Effector memory CD4-positive, alpha-beta T cell (primary cell): ENCODE results near the gene MTHFSD.

Experiments
- DNase-seq, 3 donors: peaks; one replicate each; pipeline ENCODE4 v3.0.0-alpha.2; 2020
- H3K27ac ChIP-seq: 2 replicates; pipeline ENCODE4 v1.7.0; 2013; ENCODE audit warnings: mild to moderate bottlenecking, low read length, moderate library complexity; ENCODE audit not compliant: insufficient read depth, poor library complexity, severe bottlenecking
- H3K27me3 ChIP-seq: replicated peaks from 2 replicates; pipeline ENCODE4 v1.7.0; 2013; ENCODE audit warnings: mild to moderate bottlenecking, low read length; ENCODE audit not compliant: insufficient read depth, control insufficient read depth, poor library complexity, severe bottlenecking
- H3K36me3 ChIP-seq: 2 replicates; pipeline ENCODE4 v1.7.0; 2013; ENCODE audit warnings: mild to moderate bottlenecking, low read length, moderate library complexity; ENCODE audit not compliant: control insufficient read depth, insufficient read depth
- H3K4me1 ChIP-seq: 2 replicates; pipeline ENCODE4 v1.7.0; 2013; ENCODE audit warnings: low read length, mild to moderate bottlenecking; ENCODE audit not compliant: control insufficient read depth, insufficient read depth, poor library complexity, severe bottlenecking
- H3K4me3 ChIP-seq: 2 replicates; pipeline ENCODE4 v1.7.0; 2013; ENCODE audit warnings: low read length, low read depth, mild to moderate bottlenecking; ENCODE audit not compliant: insufficient read depth, poor library complexity, severe bottlenecking
- H3K9me3 ChIP-seq: 2 replicates; pipeline ENCODE4 v1.7.0; 2013; ENCODE audit warnings: mild to moderate bottlenecking, low read length, moderate library complexity; ENCODE audit not compliant: control insufficient read depth

The MTHFSD gene

DNA sequence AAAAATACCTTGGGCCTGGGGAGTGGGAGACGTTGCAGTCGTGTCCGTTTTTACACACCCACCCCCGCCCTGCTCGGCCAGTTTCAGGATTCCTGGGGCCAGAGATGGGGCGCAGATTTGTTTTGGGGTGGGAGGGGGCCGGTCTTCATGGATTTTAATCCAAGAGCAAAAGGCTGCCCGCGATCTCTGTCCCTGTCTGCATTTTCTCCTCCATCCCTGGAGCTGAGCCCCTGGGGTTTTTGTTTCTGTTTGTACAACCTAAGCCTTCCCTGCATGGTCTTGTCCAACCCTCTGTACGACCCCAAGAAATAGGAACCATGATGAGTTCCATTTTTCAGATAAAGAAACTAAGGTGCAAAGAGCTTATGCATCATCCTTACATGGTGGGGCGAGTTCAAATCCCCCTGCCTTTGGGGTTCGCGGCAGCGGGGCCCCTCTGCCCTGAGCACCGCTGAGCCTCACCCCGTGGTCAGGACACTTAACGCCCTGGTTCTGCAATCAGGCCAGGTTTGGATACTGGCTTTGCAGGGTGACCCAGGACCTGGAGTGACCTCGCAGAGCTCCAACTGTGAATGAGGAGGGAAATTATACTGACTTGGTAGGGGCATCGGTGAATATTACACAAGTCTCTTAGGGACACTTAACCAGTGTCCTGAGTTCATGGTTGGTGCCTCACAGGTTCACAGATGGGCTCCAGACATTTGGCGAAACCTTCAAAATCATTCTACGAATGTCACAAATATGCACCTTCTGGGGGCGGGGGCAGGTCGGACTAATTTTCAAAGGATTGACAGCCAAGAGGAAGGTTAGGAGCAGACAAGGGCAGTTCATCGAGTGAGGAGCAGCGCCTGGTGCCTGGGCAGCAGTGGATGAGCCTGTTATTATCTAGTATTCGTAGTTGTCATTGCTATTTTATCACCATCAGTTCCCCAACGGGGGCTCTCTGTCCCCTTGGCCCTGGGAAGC is 48.9 kb downstream of the MTHFSD start:
- DNase-seq = no peak
- no peak overlapping the region for H3K4me3 ChIP-seq
- no peak overlapping the region for H3K27ac ChIP-seq
- H3K4me1 ChIP-seq = peaks cover 20% of the 10 kb centered on the region
- H3K9me3 ChIP-seq = no peaks in the 10 kb centered on the region
- H3K27me3 ChIP-seq = peaks cover 60% of the 10 kb centered on the region
- no peaks in the 10 kb centered on the region for H3K36me3 ChIP-seq

GRCh38 chr16:86505185-86505898 is 49.7 kb downstream of the MTHFSD start:
- peaks cover 61% of the 10 kb centered on the region for H3K27me3 ChIP-seq
- H3K27ac ChIP-seq = no peak overlapping the region
- no peak overlapping the region for H3K4me3 ChIP-seq
- DNase-seq = no peak
- H3K4me1 ChIP-seq = peaks cover 16% of the 10 kb centered on the region
- H3K36me3 ChIP-seq = no peaks in the 10 kb centered on the region
- no peaks in the 10 kb centered on the region for H3K9me3 ChIP-seq

DNA sequence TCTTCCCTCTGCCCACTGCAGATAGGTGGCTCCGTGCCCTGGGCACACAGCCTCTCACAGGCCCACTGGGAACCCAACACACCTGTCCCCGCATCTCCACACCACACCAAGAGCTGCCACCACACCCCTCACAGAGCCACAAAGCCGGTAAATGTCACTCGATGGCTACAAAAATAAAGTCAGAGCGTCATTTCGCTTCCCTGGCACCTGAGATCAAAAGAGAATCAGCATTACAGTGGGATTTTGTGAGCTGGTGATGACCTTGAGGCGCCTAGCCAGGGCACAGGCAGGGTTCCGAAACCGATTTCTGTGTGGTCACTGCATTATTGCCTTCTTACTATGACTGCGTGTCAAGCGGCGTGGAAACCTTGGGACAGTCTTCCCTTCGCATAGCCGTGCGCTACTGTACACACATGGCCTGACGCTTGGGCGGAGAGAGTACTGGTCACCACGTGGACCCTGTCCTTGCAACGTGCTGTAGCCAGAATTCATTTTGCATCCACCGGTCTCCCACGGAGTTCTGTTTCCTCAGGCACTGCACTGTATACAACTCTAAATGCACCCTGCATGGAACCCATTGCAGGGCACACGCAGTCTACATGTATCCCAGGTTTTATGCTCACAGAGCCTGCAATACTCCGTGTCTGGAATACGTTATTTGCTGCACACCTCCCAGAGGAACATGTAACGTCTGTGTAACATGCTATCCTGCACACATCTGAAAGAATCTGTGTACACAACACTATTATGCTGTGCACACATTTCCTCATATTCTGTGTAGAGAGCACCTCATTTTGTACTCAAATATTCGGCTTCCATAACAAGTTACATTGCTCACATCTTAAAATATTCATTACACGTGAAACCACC is 50.5 kb downstream of the MTHFSD start:
- Histone ChIP-seq H3K27ac (no peak overlapping the region), H3K4me3 (no peak overlapping the region), H3K9me3 (no peaks in the 10 kb centered on the region), H3K36me3 (no peaks in the 10 kb centered on the region), H3K27me3 (peaks cover 65% of the 10 kb centered on the region), H3K4me1 (peaks cover 10% of the 10 kb centered on the region)
- no peak for DNase-seq

DNA sequence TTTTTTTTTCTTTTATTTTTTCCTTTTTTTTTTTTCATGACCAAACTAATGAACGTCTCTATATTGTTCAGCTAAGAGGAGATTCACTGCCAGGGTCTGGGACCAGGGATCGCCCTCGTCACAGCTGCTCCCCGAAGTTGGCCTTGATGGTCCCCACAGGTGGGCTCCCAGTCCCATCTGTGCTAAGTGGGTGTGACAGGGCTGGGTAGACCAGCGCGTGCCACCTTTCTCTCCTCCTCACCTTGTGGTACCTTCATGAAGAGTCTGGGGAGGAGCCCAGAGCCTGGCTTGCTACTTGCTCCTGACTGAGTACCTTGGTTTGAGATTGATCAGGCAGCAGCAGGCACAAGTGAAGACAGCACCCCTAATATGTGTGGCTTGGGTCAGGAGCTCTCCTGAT is 51.2 kb downstream of the MTHFSD start:
- Histone ChIP-seq H3K4me3 (no peak overlapping the region), H3K27me3 (peaks cover 67% of the 10 kb centered on the region), H3K4me1 (peaks cover 3% of the 10 kb centered on the region), H3K27ac (no peak overlapping the region), H3K36me3 (no peaks in the 10 kb centered on the region), H3K9me3 (no peaks in the 10 kb centered on the region)
- no peak for DNase-seq

GRCh38 chr16:86502856-86503748 is 51.9 kb downstream of the MTHFSD start:
- H3K27me3 ChIP-seq = peaks cover 67% of the 10 kb centered on the region
- no peak overlapping the region for H3K27ac ChIP-seq
- DNase-seq = no peak
- no peaks in the 10 kb centered on the region for H3K9me3 ChIP-seq
- peaks cover 3% of the 10 kb centered on the region for H3K4me1 ChIP-seq
- no peak overlapping the region for H3K4me3 ChIP-seq
- H3K36me3 ChIP-seq = no peaks in the 10 kb centered on the region

GRCh38 chr16:86501989-86502855 is 52.8 kb downstream of the MTHFSD start:
- no peaks in the 10 kb centered on the region for H3K9me3 ChIP-seq
- DNase-seq = no peak
- H3K27ac ChIP-seq = no peak overlapping the region
- no peak overlapping the region for H3K4me3 ChIP-seq
- H3K4me1 ChIP-seq = peaks cover 3% of the 10 kb centered on the region
- H3K36me3 ChIP-seq = no peaks in the 10 kb centered on the region
- peaks cover 60% of the 10 kb centered on the region for H3K27me3 ChIP-seq

DNA sequence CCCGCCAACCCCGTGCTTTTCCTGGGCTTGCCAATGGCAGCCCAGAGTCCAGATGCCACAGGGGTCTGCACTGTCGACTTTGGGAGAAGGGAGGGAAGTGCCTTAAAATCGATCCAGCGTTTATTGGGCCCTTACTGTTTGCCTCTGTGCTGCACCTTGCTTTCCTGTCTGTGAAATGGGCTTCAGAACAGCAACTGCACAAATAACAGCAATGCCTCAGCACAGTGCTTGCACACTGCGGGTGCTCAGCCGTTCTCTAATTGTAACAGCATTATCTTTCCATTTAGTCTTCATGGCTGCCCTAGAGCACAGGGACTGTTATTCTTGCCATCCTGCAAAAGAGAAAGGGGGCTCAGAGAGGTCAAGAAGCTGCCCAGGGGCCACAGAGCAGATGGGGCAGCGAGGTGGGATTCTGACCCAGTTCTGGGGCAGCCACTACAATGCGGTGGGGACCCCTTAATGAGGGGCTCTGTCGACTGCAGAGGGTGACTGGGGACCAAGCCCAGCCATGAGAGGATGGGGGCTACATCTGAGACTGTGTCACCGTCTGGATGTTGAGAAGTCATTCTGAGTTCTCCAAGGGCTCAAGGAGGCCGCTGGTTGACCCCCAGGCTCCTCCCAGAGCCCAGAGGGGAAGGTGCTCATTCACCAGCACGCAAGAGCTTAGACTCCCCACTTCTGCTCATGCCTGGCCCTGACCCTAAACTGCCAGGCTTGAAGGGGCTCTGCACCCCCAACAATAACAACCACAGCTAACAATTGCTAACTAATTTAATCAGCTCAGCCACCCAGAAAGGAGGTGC is 54.1 kb downstream of the MTHFSD start:
- peaks cover 54% of the 10 kb centered on the region for H3K27me3 ChIP-seq
- no peaks in the 10 kb centered on the region for H3K36me3 ChIP-seq

More for the DNA sequence above, 54.1 kb downstream of the MTHFSD start:
- no peak overlapping the region for H3K4me3 ChIP-seq
- no peak for DNase-seq
- H3K27ac ChIP-seq = no peak overlapping the region
- H3K9me3 ChIP-seq = no peaks in the 10 kb centered on the region
- H3K4me1 ChIP-seq = peaks cover 2% of the 10 kb centered on the region
